Stomach (tissue), 9 donors: ENCODE results near the gene RETREG1. TPM values are rescaled to one million over a fixed set of nuclear protein-coding genes. Genes with fewer than 3 reads are reported as not detected.

ENCODE experiments used
- DNase-seq, 2 donors: peaks; one replicate each; pipeline versions ENCODE4 v3.0.0 to v3.0.0-alpha.2; 2013 to 2019
- H3K27ac ChIP-seq, 5 donors: fragments of 200-600 bp in 4 of 5; sonication (generic) in 4 of 5; one replicate each; pipeline ENCODE4 v1.5.1; 2013 to 2019; ENCODE audit warnings: mild to moderate bottlenecking in 1 of 5, moderate library complexity in 1 of 5
- H3K27me3 ChIP-seq, 3 donors: fragments of 200-600 bp; sonication (generic); one replicate each; pipeline ENCODE4 v1.5.1; 2017 to 2019; ENCODE audit warnings: mixed run types in 1 of 3
- H3K36me3 ChIP-seq, 4 donors: fragments of 200-600 bp; sonication (generic); 1 replicate in 3 of 4; 2 replicates in 1 of 4; pipeline ENCODE4 v1.5.1; 2016 to 2019
- H3K4me1 ChIP-seq, 4 donors: fragments of 200-600 bp; sonication (generic); one replicate each; pipeline ENCODE4 v1.5.1; 2016 to 2019
- H3K4me3 ChIP-seq, 4 donors: fragments of 200-600 bp; sonication (generic) in 3 of 4; one replicate each; pipeline ENCODE4 v1.5.1; 2016 to 2019; ENCODE audit warnings: mild to moderate bottlenecking in 1 of 4
- H3K9me3 ChIP-seq, 4 donors: fragments of 200-600 bp; sonication (generic); one replicate each; pipeline ENCODE4 v1.5.1; 2016 to 2019
- EP300 ChIP-seq: sonication (generic); formaldehyde crosslinking; IDR thresholded peaks from one replicate; pipeline ENCODE4 v1.6.1; 2017; ENCODE audit warnings: antibody characterized with exemption
- POLR2A ChIP-seq, 4 donors: fragments of 450-650 bp; IDR thresholded peaks; one replicate each; pipeline ENCODE4 v1.6.1; 2016; ENCODE audit warnings: antibody characterized with exemption in 4 of 4, control low read depth in 2 of 4, mild to moderate bottlenecking in 1 of 4, moderate library complexity in 1 of 4
- POLR2AphosphoS5 ChIP-seq, 3 donors: sonication (generic); formaldehyde crosslinking; IDR thresholded peaks; one replicate each; pipeline ENCODE4 v1.6.1; 2016; ENCODE audit warnings: antibody characterized with exemption in 3 of 3
- WGBS, 5 donors: extraction: QIAGEN DNeasy Blood & Tissue Kit in 3 of 5; methylation state at CpG; one replicate each; pipeline versions ENCODE4 v1.1.5 to v1.1.7; 2013 to 2018; 5-methylcytosine and 5-hydroxymethylcytosine counted together
- intact Hi-C: fragments of 100-400 bp; cut with DNase I; formaldehyde crosslinking; loops from one replicate; pipeline ENCODE4 v1.15.1; 2023; ENCODE audit warnings: low total_unique reads
- polyA plus RNA-seq, 3 donors: library from polyadenylated mRNA; stranded (reverse); fragments of 200-250 nt; gene quantifications; one replicate each; pipeline ENCODE4 v1.2.3, GENCODE V29; 2013
- total RNA-seq, 5 donors: library from RNA; depleted of rRNA; stranded (reverse); fragments of >200 nt; gene quantifications; one replicate each; pipeline versions ENCODE4 v1.1.0 to v1.2.3, GENCODE V29; 2014 to 2016
- TF ChIP-seq, protein P1 (sequence below), 7 experiments: fragments of 450-650 bp in 4 of 7; fragments of 200-600 bp in 3 of 7; sonication (generic) in 3 of 7; IDR thresholded peaks; one replicate each; pipeline ENCODE4 v1.5.1; 2016 to 2019; ENCODE audit warnings: antibody characterized with exemption in 7 of 7, control low read depth in 2 of 7, mild to moderate bottlenecking in 1 of 7
- donor health status: healthy with polysubstance abuse.
- donor health status: Bipolar disorder and iron deficiency.
- donor health status: healthy.

Gene RETREG1
- total and polyA plus RNA-seq, 8 donors: 7.1 to 71.2 (median 23.9) TPM

DNA sequence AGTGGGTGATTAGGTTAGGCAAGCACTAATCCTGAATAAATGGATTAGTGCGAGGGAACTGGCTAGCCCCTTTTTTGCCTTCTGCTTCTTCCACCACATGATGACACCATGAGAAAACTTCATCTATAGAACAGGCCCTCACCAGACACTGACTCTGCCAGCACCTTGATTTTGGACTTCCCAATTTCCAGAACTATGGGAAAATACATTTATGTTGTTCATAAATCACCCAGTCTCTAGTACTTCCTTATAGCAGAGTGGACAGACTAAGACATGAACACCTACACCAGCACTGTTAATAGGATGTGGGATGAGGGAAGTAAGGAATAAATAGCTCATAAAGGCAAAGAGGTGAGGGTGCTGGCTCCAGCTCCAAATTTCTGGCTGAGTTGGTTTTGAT, 152.6 kb downstream of the RETREG1 start:
- Histone ChIP-seq H3K9me3 (no peaks in the 10 kb centered on the region), H3K27ac (no peak overlapping the region), H3K4me1 (peaks cover 31 to 87% (median 70%) of the 10 kb centered on the region in 4 donors), H3K4me3 (peak overlapping the region; percentile 76 to 98 (median 90)), H3K36me3 (peaks cover 22 to 44% (median 42%) of the 10 kb centered on the region in 4 donors), H3K27me3 (no peaks in the 10 kb centered on the region)
- WGBS, 5 donors: 36 to 72% (median 52%) methylated on average over 1 of the region's 1 CpG
- intact Hi-C loops: no loop called here
- TF ChIP-seq, protein P1, sequence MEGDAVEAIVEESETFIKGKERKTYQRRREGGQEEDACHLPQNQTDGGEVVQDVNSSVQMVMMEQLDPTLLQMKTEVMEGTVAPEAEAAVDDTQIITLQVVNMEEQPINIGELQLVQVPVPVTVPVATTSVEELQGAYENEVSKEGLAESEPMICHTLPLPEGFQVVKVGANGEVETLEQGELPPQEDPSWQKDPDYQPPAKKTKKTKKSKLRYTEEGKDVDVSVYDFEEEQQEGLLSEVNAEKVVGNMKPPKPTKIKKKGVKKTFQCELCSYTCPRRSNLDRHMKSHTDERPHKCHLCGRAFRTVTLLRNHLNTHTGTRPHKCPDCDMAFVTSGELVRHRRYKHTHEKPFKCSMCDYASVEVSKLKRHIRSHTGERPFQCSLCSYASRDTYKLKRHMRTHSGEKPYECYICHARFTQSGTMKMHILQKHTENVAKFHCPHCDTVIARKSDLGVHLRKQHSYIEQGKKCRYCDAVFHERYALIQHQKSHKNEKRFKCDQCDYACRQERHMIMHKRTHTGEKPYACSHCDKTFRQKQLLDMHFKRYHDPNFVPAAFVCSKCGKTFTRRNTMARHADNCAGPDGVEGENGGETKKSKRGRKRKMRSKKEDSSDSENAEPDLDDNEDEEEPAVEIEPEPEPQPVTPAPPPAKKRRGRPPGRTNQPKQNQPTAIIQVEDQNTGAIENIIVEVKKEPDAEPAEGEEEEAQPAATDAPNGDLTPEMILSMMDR (IDR thresholded peaks at IDR 0.05): no peak
- no peak for TF ChIP-seq POLR2A (IDR thresholded peaks at IDR 0.05)
- TF ChIP-seq EP300: no peak
- TF ChIP-seq POLR2AphosphoS5 (IDR thresholded peaks at IDR 0.05): no peak
- no peak for DNase-seq

DNA sequence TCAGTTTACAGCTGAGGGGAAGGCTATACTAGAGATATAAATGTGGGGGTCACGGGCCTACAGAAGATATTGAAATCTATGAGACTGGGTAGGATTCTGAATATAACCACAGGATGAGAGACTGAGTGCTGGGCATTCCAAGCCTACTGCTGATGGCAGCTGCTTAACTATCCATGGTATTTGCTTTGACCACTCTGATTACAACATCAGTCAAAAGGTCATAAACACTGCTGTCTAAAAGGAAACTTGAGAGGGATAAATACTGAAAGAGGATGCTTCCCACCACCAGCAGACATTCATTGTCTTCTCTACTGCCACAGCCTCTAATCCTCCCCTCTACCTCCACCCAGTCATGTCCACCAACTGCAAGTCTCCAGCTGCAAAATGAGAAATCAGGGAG, 155.0 kb downstream of the RETREG1 start:
- Histone ChIP-seq H3K27me3 (no peaks in the 10 kb centered on the region), H3K27ac (no peak overlapping the region), H3K9me3 (no peaks in the 10 kb centered on the region), H3K4me3 (no peak overlapping the region), H3K36me3 (peaks cover 26 to 68% (median 66%) of the 10 kb centered on the region in 4 donors), H3K4me1 (peaks cover 21 to 88% (median 65%) of the 10 kb centered on the region in 4 donors)
- TF ChIP-seq, protein P1 (IDR thresholded peaks at IDR 0.05): no peak
- no peak for TF ChIP-seq POLR2AphosphoS5 (IDR thresholded peaks at IDR 0.05)
- WGBS, 5 donors: 76 to 87% (median 78%) methylated on average over 1 of the region's 1 CpG
- no peak for DNase-seq
- intact Hi-C loops: no loop called here

DNA sequence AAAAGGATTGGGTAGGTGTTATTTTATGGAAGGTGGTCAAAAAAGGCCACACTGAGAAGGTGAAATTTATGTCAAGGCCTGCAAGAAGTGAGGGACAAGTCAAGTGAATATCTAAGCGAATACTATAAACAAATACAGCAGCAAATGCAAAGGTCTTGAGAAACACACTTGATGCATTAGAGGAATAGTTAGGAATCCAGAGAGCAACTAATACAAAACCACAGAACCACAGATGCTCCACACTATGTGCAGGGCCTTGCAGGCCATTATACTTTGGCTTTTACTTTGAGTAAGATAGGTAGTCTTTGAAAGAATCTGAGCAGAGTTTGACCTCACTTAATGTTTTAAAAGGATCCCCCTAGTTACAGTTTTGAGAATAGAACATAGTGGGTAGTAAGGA, 155.8 kb downstream of the RETREG1 start:
- H3K4me3 ChIP-seq: no peak overlapping the region
- TF ChIP-seq POLR2A (IDR thresholded peaks at IDR 0.05) (no peak), EP300 (no peak), POLR2AphosphoS5 (IDR thresholded peaks at IDR 0.05) (no peak)
- TF ChIP-seq, protein P1 (IDR thresholded peaks at IDR 0.05): no peak
- H3K9me3 ChIP-seq: no peaks in the 10 kb centered on the region
- no peaks in the 10 kb centered on the region for H3K27me3 ChIP-seq
- DNase-seq: no peak
- WGBS, 5 donors: 87 to 98% (median 89%) methylated on average over 1 of the region's 1 CpG
- intact Hi-C loops: no loop called here
- no peak overlapping the region for H3K27ac ChIP-seq
- H3K36me3 ChIP-seq: peaks cover 26 to 76% (median 73%) of the 10 kb centered on the region in 4 donors
- H3K4me1 ChIP-seq: peaks cover 17 to 90% (median 63%) of the 10 kb centered on the region in 4 donors

DNA sequence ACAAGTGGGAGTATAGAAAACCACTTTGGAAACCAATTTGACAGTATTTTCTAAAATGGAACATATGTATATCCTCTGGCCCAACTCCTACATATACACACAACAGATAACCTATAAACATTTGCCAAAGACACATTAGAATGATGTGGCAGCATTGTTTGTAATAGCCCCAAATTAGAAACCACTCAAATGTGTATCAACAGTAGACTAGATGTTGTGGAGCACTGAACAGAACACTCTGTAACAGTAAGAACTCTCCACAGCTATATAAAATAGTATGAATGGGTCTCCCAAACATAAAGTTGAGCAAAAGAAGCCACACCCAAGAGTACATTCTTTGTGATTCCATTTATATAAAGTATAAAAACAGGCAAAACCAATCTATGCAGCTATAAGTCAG, 157.3 kb downstream of the RETREG1 start:
- peaks cover 30 to 89% (median 88%) of the 10 kb centered on the region in 4 donors for H3K36me3 ChIP-seq
- no peak overlapping the region for H3K4me3 ChIP-seq
- no peak overlapping the region for H3K27ac ChIP-seq
- H3K27me3 ChIP-seq: no peaks in the 10 kb centered on the region
- intact Hi-C loops: no loop called here
- H3K4me1 ChIP-seq: peaks cover 13 to 100% (median 68%) of the 10 kb centered on the region in 4 donors
- DNase-seq: no peak
- no peaks in the 10 kb centered on the region for H3K9me3 ChIP-seq
- TF ChIP-seq EP300 (no peak), POLR2AphosphoS5 (IDR thresholded peaks at IDR 0.05) (no peak), POLR2A (IDR thresholded peaks at IDR 0.05) (no peak)
- TF ChIP-seq, protein P1 (IDR thresholded peaks at IDR 0.05): no peak
